Fibroblast of lung (primary cell): ENCODE data around the gene ZNRD2. TPM values are rescaled to one million over a fixed set of nuclear protein-coding genes. Genes with fewer than 3 reads are reported as not detected.

ENCODE experiments used
- DNase-seq, 2 donors: peaks; one replicate each; pipeline versions ENCODE4 v3.0.0 to v3.0.0-alpha.2; 2010; ENCODE audit warnings: low read depth in 2 of 2
- H2AFZ ChIP-seq: 2 replicates; pipeline ENCODE4 v1.5.1; 2012; ENCODE audit warnings: low read length, control low read depth, inconsistent platforms
- H3K27ac ChIP-seq: 2 replicates; pipeline ENCODE4 v1.5.1; 2011; ENCODE audit warnings: low read length, control low read depth; ENCODE audit not compliant: insufficient read depth
- H3K27me3 ChIP-seq: 2 replicates; pipeline ENCODE4 v1.5.1; 2011; ENCODE audit warnings: mild to moderate bottlenecking, low read length; ENCODE audit not compliant: control insufficient read depth, insufficient read depth
- H3K36me3 ChIP-seq: 2 replicates; pipeline ENCODE4 v1.5.1; 2011; ENCODE audit warnings: low read length; ENCODE audit not compliant: control insufficient read depth, insufficient read depth
- H3K4me1 ChIP-seq: 2 replicates; pipeline ENCODE4 v1.5.1; 2011; ENCODE audit warnings: low read length; ENCODE audit not compliant: control insufficient read depth, insufficient read depth; ENCODE audit errors: extremely low read depth
- H3K4me2 ChIP-seq: 2 replicates; pipeline ENCODE4 v1.5.1; 2011; ENCODE audit warnings: low read length, control low read depth; ENCODE audit not compliant: insufficient read depth; ENCODE audit errors: extremely low read depth
- H3K4me3 ChIP-seq, 4 experiments: fragments of 200-600 bp in 1 of 4; sonication (generic) in 1 of 4; replicated peaks in 1 of 4; 2 replicates each; pipeline ENCODE4 v1.5.1; 2011 to 2016; ENCODE audit warnings: low read length in 4 of 4, low read depth in 3 of 4, mild to moderate bottlenecking in 3 of 4, control low read depth in 2 of 4, inconsistent platforms in 1 of 4, mixed read lengths in 1 of 4; ENCODE audit not compliant: insufficient read depth in 1 of 4; ENCODE audit errors: control extremely low read depth in 1 of 4
- H3K79me2 ChIP-seq: 2 replicates; pipeline ENCODE4 v1.5.1; 2012; ENCODE audit warnings: mild to moderate bottlenecking, low read length, inconsistent platforms; ENCODE audit not compliant: control insufficient read depth, insufficient read depth
- H3K9ac ChIP-seq: 2 replicates; pipeline ENCODE4 v1.5.1; 2011; ENCODE audit warnings: mild to moderate bottlenecking, low read length, control low read depth; ENCODE audit not compliant: insufficient read depth
- H3K9me3 ChIP-seq: 2 replicates; pipeline ENCODE4 v1.5.1; 2012; ENCODE audit warnings: low read depth, low read length; ENCODE audit not compliant: control insufficient read depth, insufficient read depth
- H4K20me1 ChIP-seq: 2 replicates; pipeline ENCODE4 v1.5.1; 2011; ENCODE audit warnings: low read length; ENCODE audit not compliant: control insufficient read depth, insufficient read depth; ENCODE audit errors: extremely low read depth
- EZH2 ChIP-seq: IDR thresholded peaks from 2 replicates; pipeline ENCODE4 v1.5.1; 2012; ENCODE audit warnings: low read length, control low read depth, mild to moderate bottlenecking; ENCODE audit errors: missing control alignments
- polyA plus RNA-seq, 2 donors: library from polyadenylated mRNA; depleted of rRNA in 1 of 2; stranded (reverse) in 1 of 2; unstranded in 1 of 2; fragments of >200 nt; gene quantifications; 2 replicates each; pipeline ENCODE4 v1.2.1, GENCODE V29; 2011 to 2012; ENCODE audit warnings: missing spikeins in 1 of 2
- total RNA-seq: library from RNA; depleted of rRNA; stranded (reverse); fragments of >200 nt; gene quantifications from 2 replicates; pipeline ENCODE4 v1.2.1, GENCODE V29; 2014
- TF ChIP-seq, protein P1 (sequence below), 2 donors: IDR thresholded peaks in 1 of 2; conservative IDR thresholded peaks in 1 of 2; 1 replicate in 1 of 2; 2 replicates in 1 of 2; pipeline ENCODE4 v1.5.1; 2011 to 2012; ENCODE audit warnings: low read length in 2 of 2, control low read depth in 1 of 2, inconsistent platforms in 1 of 2, low read depth in 1 of 2, mild to moderate bottlenecking in 1 of 2

Gene ZNRD2
- total and polyA plus RNA-seq, 2 donors (not counting 1 experiment from before 2014, with no cell fraction given) = 20.8 to 25.8 TPM

DNA sequence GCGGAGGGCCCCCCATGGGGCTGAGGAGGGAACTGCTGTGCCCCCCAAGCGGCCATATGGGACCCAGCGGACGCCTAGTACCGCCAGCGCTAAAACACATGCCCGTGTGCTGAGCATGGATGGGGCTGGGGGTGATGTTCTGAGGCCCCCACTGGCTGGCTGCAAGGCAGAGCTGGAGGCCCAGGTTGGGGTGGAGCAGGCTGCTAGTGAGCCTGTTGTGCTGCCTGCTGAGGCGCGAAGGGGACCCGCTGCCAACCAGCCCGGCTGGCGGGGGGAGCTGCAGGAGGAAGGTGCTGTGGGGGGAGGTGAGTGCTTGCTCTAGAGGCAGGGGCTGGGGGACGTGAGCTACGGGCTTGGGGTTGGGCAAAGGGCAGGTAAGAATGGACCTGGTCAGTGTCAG is 48.5 kb downstream of the ZNRD2 start:
- Histone ChIP-seq H3K4me2 (no peak overlapping the region), H3K4me1 (peaks cover 6% of the 10 kb centered on the region), H3K27ac (no peak overlapping the region), H3K9ac (no peak overlapping the region), H3K9me3 (no peaks in the 10 kb centered on the region), H3K79me2 (peaks cover 25% of the 10 kb centered on the region), H3K27me3 (no peaks in the 10 kb centered on the region), H2AFZ (no peak overlapping the region), H3K4me3 (no peak overlapping the region), H3K36me3 (peaks cover 38% of the 10 kb centered on the region), H4K20me1 (no peaks in the 10 kb centered on the region)
- DNase-seq = no peak
- TF ChIP-seq EZH2 = no peak
- TF ChIP-seq, protein P1, sequence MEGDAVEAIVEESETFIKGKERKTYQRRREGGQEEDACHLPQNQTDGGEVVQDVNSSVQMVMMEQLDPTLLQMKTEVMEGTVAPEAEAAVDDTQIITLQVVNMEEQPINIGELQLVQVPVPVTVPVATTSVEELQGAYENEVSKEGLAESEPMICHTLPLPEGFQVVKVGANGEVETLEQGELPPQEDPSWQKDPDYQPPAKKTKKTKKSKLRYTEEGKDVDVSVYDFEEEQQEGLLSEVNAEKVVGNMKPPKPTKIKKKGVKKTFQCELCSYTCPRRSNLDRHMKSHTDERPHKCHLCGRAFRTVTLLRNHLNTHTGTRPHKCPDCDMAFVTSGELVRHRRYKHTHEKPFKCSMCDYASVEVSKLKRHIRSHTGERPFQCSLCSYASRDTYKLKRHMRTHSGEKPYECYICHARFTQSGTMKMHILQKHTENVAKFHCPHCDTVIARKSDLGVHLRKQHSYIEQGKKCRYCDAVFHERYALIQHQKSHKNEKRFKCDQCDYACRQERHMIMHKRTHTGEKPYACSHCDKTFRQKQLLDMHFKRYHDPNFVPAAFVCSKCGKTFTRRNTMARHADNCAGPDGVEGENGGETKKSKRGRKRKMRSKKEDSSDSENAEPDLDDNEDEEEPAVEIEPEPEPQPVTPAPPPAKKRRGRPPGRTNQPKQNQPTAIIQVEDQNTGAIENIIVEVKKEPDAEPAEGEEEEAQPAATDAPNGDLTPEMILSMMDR (conservative IDR thresholded peaks at IDR 0.05 in 1 of 2, IDR thresholded peaks at IDR 0.05 in 1 of 2; ENCODE audit: low read depth in 1 of 2, low read length in 2 of 2) = no peak

DNA sequence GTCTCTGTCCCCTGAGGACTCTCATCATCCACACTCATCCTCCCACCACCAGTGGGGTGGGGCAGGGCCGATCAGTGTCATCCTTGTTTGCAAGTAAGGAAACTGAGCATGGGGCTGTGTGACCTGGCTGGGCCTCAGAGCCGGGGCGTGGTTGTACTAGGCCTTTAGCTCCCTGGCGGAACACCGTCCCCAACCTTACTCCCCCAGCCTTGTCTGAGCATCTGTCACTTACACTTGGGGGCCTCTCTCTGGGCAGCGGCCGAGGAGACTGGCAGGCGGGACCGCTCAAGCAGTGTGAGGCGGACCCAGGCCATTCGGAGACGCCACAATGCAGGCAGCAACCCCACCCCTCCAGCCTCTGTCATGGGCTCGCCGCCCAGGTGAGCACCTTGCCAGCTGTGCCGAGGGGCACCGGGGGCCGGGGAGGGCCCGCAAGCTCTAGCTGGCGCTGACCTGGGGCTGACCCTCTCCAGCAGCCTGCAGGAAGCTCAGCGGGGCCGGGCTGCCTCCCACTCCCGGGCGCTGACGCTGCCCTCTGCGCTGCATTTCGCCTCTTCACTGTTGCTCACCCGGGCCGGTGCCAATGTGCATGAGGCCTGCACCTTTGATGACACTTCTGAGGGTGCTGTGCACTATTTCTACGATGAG is 49.1 kb downstream of the ZNRD2 start:
- no peak overlapping the region for H3K27ac ChIP-seq
- no peak overlapping the region for H2AFZ ChIP-seq
- no peak for DNase-seq
- H3K4me1 ChIP-seq = peaks cover 6% of the 10 kb centered on the region
- TF ChIP-seq, protein P1 (conservative IDR thresholded peaks at IDR 0.05 in 1 of 2, IDR thresholded peaks at IDR 0.05 in 1 of 2; ENCODE audit: low read depth in 1 of 2, low read length in 2 of 2) = no peak
- no peak for TF ChIP-seq EZH2
- H3K79me2 ChIP-seq = peaks cover 21% of the 10 kb centered on the region
- H3K4me2 ChIP-seq = no peak overlapping the region
- H3K9me3 ChIP-seq = no peaks in the 10 kb centered on the region
- no peak overlapping the region for H3K4me3 ChIP-seq
- no peaks in the 10 kb centered on the region for H3K27me3 ChIP-seq
- peaks cover 38% of the 10 kb centered on the region for H3K36me3 ChIP-seq
- H3K9ac ChIP-seq = no peak overlapping the region
- H4K20me1 ChIP-seq = no peaks in the 10 kb centered on the region

DNA sequence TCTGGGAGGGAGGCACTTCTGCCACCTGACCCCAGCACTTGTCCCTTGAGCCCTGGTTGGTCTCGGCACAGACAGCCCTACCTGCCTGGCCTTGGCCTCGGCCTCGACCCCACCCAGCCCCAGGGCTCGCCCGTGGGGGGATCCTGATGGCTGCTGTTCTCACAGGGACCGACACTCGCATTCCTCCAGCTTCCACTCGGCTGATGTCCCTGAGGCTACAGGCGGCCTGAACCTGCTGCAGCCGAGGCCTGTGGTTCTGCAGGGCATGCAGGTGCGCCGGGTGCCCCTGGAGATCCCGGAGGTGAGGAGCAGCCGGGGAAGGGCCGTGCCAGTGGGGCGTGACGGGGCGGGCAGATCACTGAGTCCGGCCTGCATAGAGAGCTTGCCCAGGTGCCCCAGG is 50.4 kb downstream of the ZNRD2 start:
- Histone ChIP-seq H3K79me2 (peaks cover 20% of the 10 kb centered on the region), H3K27ac (no peak overlapping the region)

More for the DNA sequence above, 50.4 kb downstream of the ZNRD2 start:
- peaks cover 6% of the 10 kb centered on the region for H3K4me1 ChIP-seq
- no peak for DNase-seq
- H3K27me3 ChIP-seq = no peaks in the 10 kb centered on the region
- no peak overlapping the region for H2AFZ ChIP-seq
- no peak overlapping the region for H3K4me2 ChIP-seq
- no peak overlapping the region for H3K4me3 ChIP-seq
- no peak overlapping the region for H3K9ac ChIP-seq
- H4K20me1 ChIP-seq = no peaks in the 10 kb centered on the region
- H3K36me3 ChIP-seq = peaks cover 40% of the 10 kb centered on the region
- TF ChIP-seq, protein P1 (conservative IDR thresholded peaks at IDR 0.05 in 1 of 2, IDR thresholded peaks at IDR 0.05 in 1 of 2; ENCODE audit: low read depth in 1 of 2, low read length in 2 of 2) = no peak
- no peak for TF ChIP-seq EZH2
- no peaks in the 10 kb centered on the region for H3K9me3 ChIP-seq
